Gastroesophageal sphincter (tissue), 4 donors: ENCODE measurements around the gene KCNMA1. TPM values are rescaled to one million over a fixed set of nuclear protein-coding genes. Genes with fewer than 3 reads are reported as not detected.
A peak's percentile ranks its signal among the peaks of the same experiment; 100 is the strongest.

Experiments
- ATAC-seq: fragments of 150-250 bp; one replicate; pipeline ENCODE4 v1.9.1; 2016; ENCODE audit warnings: mild to moderate bottlenecking, moderate library complexity
- H3K27ac ChIP-seq, 4 donors: fragments of 200-600 bp; sonication (generic) in 3 of 4; 1 replicate in 3 of 4; 2 replicates in 1 of 4; pipeline ENCODE4 v1.5.1; 2016 to 2019
- H3K27me3 ChIP-seq: fragments of 200-600 bp; sonication (generic); one replicate; pipeline ENCODE4 v1.5.1; 2019
- H3K36me3 ChIP-seq, 2 donors: fragments of 200-600 bp; sonication (generic); one replicate each; pipeline ENCODE4 v1.5.1; 2019; ENCODE audit warnings: control low read depth in 1 of 2
- H3K4me1 ChIP-seq, 3 donors: fragments of 200-600 bp; sonication (generic); 1 replicate in 2 of 3; 2 replicates in 1 of 3; pipeline ENCODE4 v1.5.1; 2016 to 2019; ENCODE audit warnings: control low read depth in 2 of 3
- H3K4me3 ChIP-seq, 2 donors: fragments of 200-600 bp; sonication (generic); one replicate each; pipeline ENCODE4 v1.5.1; 2019; ENCODE audit warnings: mild to moderate bottlenecking in 1 of 2, moderate library complexity in 1 of 2
- H3K9me3 ChIP-seq, 3 donors: fragments of 200-600 bp; sonication (generic); one replicate each; pipeline ENCODE4 v1.5.1; 2017 to 2019; ENCODE audit warnings: control low read depth in 2 of 3
- CTCF ChIP-seq, 4 experiments: fragments of 200-600 bp in 2 of 4; fragments of 450-650 bp in 2 of 4; sonication (generic) in 1 of 4; IDR thresholded peaks; one replicate each; pipeline ENCODE4 v1.5.1; 2017 to 2019; ENCODE audit warnings: antibody characterized with exemption in 4 of 4, mild to moderate bottlenecking in 2 of 4, moderate library complexity in 2 of 4
- EP300 ChIP-seq: sonication (generic); formaldehyde crosslinking; IDR thresholded peaks from one replicate; pipeline ENCODE4 v1.6.1; 2017; ENCODE audit warnings: antibody characterized with exemption, mild to moderate bottlenecking
- POLR2A ChIP-seq, 2 donors: fragments of 450-650 bp; IDR thresholded peaks; one replicate each; pipeline ENCODE4 v1.6.1; 2017; ENCODE audit warnings: antibody characterized with exemption in 2 of 2, mild to moderate bottlenecking in 2 of 2, moderate library complexity in 1 of 2
- POLR2AphosphoS5 ChIP-seq: sonication (generic); formaldehyde crosslinking; IDR thresholded peaks from one replicate; pipeline ENCODE4 v1.6.1; 2017; ENCODE audit warnings: antibody characterized with exemption
- WGBS, 2 donors: methylation state at CpG; one replicate each; pipeline ENCODE4 v1.1.5; 2018; ENCODE audit warnings: low coverage in 1 of 2; 5-methylcytosine and 5-hydroxymethylcytosine counted together
- total RNA-seq, 4 donors: library from RNA; depleted of rRNA; stranded (reverse); fragments of >200 nt; gene quantifications; one replicate each; pipeline ENCODE4 v1.1.0, GENCODE V29; 2016

The KCNMA1 gene
- total RNA-seq, 4 donors from 2014 or later, result 168 to 389 (median 323) TPM

- Histone ChIP-seq H3K36me3 (no peaks in the 10 kb centered on the region), H3K27ac (peak overlapping the region in 3 of 4 donors; percentile 31 to 70 (median 59)), H3K27me3 (no peaks in the 10 kb centered on the region), H3K9me3 (no peaks in the 10 kb centered on the region), H3K4me1 (peaks cover 0 to 93% (median 20%) of the 10 kb centered on the region in 3 donors), H3K4me3 (no peak overlapping the region)
- ATAC-seq, result no peak
- WGBS, 2 donors, result no CpG with 5 or more reads among the region's 1 CpG
- TF ChIP-seq CTCF (IDR thresholded peaks at IDR 0.05) (no peak), POLR2AphosphoS5 (no peak)
Observed at GRCh38 chr10:77604063-77604462, 33.5 kb downstream of the KCNMA1 start.

GRCh38 chr10:77603534-77603927 is 34.1 kb downstream of the KCNMA1 start:
- H3K4me1 ChIP-seq, result peaks cover 0 to 93% (median 20%) of the 10 kb centered on the region in 3 donors

GRCh38 chr10:77602913-77603533 is 34.6 kb downstream of the KCNMA1 start:
- Histone ChIP-seq H3K27ac (peak overlapping the region in 3 of 4 donors; percentile 5 to 59 (median 31)), H3K9me3 (no peaks in the 10 kb centered on the region), H3K27me3 (no peaks in the 10 kb centered on the region), H3K36me3 (no peaks in the 10 kb centered on the region), H3K4me3 (no peak overlapping the region), H3K4me1 (peaks cover 0 to 93% (median 20%) of the 10 kb centered on the region in 3 donors)
- 8 to 24% methylated on average over 2 to 7 of the region's 7 CpGs for WGBS, 2 donors
- peak; percentile 20 for ATAC-seq
- no peak for TF ChIP-seq CTCF (IDR thresholded peaks at IDR 0.05)
- no peak for TF ChIP-seq POLR2AphosphoS5
- no peak for TF ChIP-seq POLR2A (IDR thresholded peaks at IDR 0.05)
- no peak for TF ChIP-seq EP300

More at GRCh38 chr10:77603534-77603927, 34.1 kb downstream of the KCNMA1 start:
- Histone ChIP-seq H3K27ac (peak overlapping the region in 3 of 4 donors; percentile 31 to 70 (median 59)), H3K4me3 (no peak overlapping the region), H3K27me3 (no peaks in the 10 kb centered on the region), H3K9me3 (no peaks in the 10 kb centered on the region), H3K36me3 (no peaks in the 10 kb centered on the region)
- WGBS, 2 donors, result 20% methylated on average over 1 of the region's 2 CpGs; no CpG with 5 or more reads in 1 of the 2 donors
- ATAC-seq, result peak; percentile 22
- no peak for TF ChIP-seq EP300

GRCh38 chr10:77602231-77602912 is 35.2 kb downstream of the KCNMA1 start:
- TF ChIP-seq EP300 (no peak), CTCF (IDR thresholded peaks at IDR 0.05) (peak in 1 of 4 experiments; percentile 5)
- Histone ChIP-seq H3K4me1 (peaks cover 0 to 86% (median 20%) of the 10 kb centered on the region in 3 donors), H3K36me3 (no peaks in the 10 kb centered on the region), H3K27ac (peak overlapping the region in 3 of 4 donors; percentile 5 to 59 (median 31)), H3K4me3 (no peak overlapping the region), H3K9me3 (no peaks in the 10 kb centered on the region), H3K27me3 (no peaks in the 10 kb centered on the region)
- 56 to 58% methylated on average over 5 of the region's 8 CpGs for WGBS, 2 donors
- ATAC-seq, result no peak

- H3K36me3 ChIP-seq, result no peaks in the 10 kb centered on the region
- TF ChIP-seq CTCF (IDR thresholded peaks at IDR 0.05), result no peak
- no peak for TF ChIP-seq EP300
- peak; percentile 20 for TF ChIP-seq POLR2AphosphoS5
- H3K9me3 ChIP-seq, result no peaks in the 10 kb centered on the region
- H3K4me3 ChIP-seq, result no peak overlapping the region
- whole genome bisulfite sequencing, 2 donors, result 46 to 78% methylated on average over 2 to 3 of the region's 4 CpGs
- peaks cover 0 to 80% (median 20%) of the 10 kb centered on the region in 3 donors for H3K4me1 ChIP-seq
- ATAC-seq, result no peak
- H3K27ac ChIP-seq, result peak overlapping the region in 3 of 4 donors; percentile 31 to 59 (median 54)
- H3K27me3 ChIP-seq, result no peaks in the 10 kb centered on the region
Observed at GRCh38 chr10:77601488-77601887, 36.1 kb downstream of the KCNMA1 start.
